Activated T-cell treated with anti-CD3 and anti-CD28 coated beads for 1 hour (primary cell): Measurements from ENCODE around the gene DERA.
"Not testable (repeated sequence)": the region's sequence is repeated elsewhere in the genome, so short reads cannot be mapped to it uniquely, and the experiment has no call there.

Source experiments
- DNase-seq: peaks from one replicate; pipeline ENCODE4 v3.0.0-alpha.2; 2020; ENCODE audit warnings: low read depth

DERA gene

DNA sequence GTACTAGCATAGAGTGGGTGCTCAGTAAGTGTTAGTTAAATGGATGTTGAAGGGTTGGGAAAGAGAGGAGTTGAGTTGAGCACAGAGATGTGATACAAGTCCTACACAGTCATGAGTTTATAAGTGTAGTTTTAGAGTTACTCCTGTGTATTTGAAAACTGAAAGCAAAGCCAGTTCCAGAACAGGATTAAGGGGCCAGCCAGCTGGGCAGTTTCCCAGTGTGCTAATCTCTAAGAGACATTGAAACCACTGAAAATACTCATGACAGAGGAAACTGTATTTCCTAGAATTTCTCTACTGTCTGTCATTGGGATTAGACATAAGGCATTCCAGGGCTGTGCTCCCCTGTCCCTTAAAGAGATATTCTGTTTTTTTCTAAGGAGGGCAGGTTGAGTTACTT is 101.0 kb downstream of the DERA start:
- no peak for DNase-seq

DNA sequence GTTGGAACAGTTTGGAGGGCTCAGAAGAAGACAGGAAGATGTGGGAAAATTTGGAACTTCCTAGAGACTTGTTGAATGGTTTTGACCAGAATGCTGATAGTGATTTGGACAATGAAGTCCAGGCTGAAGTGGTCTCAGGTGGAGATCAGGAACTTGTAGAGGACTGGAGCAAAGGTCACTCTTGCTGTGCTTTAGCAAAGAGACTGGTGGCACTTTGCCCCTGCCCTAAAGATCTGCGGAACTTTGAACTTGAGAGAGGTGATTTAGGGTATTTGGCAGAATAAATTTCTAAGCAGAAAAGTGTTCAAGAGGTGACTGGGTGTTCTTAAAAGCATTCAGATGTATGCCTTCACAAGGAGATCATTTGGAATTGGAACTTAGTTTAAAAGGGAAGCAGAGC is 102.6 kb downstream of the DERA start:
- DNase-seq = not testable (repeated sequence)

DNA sequence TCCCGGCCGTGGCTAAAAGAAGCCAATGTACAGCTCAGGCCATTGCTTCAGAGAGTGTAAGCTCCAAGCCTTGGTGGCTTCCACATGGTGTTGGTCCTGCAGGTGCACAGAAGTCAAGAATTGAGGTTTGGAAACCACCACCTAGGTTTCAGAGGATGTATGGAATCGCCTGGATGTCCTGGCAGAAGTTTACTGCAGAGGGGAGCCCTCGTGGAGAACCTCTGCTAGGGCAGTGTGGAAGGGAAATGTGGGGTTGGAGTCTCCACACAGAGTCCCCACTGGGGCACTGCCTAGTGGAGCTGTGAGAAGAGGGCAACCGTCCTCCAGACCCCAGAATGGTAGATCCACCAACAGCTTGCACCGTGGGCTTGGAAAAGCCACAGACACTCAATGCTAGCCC is 103.3 kb downstream of the DERA start:
- not testable (repeated sequence) for DNase-seq

DNA sequence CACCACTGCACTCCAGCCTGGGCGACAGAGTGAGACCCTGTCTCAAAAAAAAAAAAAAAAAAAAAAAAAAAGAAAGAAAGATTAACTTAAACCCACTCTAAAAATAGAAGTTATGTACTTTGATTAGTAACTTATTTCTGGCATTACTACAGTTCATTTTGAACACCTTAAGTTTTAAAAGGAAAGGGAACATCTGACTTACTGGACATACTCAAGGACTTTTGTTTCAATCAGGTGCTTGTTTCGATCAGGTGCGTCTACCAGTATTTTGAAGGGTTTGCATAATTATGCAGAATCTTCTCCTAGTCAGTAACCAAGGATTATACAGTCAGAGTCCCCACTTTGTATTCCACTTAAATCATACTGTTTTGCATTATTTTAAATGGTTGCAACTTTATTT is 105.6 kb downstream of the DERA start:
- no peak for DNase-seq

DNA sequence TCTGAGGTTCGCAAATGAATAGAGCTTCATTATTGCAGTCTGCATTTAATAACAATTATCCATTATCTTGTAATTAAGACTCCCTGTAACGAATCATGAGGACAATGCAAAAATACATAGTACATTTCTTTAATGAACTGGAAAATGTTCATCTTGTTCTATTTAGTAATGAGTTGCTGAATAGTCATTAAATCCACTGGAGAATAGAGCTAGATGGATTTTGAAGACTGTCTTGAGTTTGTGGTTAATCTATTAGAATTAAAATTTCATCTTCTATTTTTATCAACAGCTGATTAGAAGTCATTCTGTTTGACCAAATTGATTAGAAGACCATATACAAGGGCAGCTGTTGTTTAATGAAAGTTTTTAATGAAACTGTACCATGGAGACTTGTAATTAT is 107.2 kb downstream of the DERA start:
- DNase-seq = no peak

DNA sequence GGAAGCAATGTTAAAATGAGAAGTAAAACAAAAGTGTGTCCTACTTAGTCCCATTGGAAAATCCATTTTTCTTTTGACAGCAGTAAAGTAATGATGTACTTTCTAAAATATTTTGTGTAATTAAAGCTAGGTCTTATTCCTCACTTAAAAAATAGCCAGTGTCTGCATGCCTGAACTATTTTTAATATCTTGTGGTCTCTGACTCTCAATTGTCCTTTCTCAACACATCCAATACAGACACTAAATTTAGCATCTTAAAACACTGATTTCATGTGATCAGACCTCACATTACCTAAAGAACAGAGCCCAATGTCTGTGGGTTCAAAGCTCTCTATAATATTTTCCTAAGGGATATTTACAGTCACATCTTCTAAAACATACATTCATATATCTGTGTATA is 108.0 kb downstream of the DERA start:
- no peak for DNase-seq

DNA sequence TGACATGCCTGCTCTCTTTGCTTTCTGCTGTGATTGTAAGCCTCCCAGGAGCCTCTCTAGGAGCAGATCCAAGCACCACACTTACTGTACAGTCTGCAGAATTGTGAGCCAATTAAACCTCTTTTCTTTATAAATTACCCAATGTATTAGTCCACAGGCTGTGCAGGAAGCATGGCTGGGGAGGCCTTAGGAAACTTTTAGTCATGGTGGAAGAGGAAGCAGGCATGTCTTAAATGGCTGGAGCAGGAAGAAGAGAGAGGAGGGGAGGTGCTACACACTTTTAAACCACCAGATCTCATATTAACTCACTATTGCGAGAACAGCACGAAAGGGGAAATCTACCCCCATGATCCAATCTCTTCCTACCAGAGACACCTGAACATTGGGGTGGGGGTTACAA is 108.9 kb downstream of the DERA start:
- no peak for DNase-seq

DNA sequence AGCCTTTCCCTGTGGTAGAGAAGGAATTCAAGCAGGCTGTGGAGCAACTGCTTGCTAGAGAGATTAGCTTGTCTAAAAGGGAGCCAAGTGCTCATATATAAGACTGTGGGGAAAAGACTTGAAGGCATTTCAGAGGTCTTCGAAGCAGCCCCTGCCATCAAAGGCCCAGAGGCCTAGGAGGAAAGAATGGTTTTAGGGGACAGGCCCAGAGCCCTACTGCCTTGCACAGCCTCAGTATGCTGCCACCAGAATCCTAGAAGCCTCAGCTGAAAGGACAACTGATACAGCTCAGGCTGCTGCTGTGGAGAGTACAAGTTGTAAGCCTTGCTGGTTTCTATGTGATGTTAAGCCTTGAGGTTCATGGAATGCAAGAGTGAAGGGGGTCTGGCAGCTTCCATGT is 109.9 kb downstream of the DERA start:
- DNase-seq = no peak

DNA sequence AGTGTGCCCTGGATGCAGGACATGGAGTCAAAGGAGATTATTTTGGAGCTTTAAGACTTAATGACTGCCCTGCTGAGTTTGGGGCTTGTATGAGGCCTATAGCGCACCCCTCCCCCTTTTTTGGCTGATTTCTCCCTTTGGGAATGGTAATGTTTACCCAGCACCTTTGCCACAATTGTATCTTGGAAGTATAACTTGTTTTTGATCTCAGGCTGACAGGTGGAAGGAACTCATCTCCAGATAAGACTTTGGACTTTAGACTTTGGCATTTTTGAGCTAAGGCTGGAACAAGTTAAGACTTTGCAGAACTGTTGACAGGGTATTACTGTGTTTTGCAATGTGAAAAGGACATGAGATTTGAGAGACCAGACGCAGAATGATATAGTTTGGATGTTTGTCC is 110.5 kb downstream of the DERA start:
- no peak for DNase-seq

DNA sequence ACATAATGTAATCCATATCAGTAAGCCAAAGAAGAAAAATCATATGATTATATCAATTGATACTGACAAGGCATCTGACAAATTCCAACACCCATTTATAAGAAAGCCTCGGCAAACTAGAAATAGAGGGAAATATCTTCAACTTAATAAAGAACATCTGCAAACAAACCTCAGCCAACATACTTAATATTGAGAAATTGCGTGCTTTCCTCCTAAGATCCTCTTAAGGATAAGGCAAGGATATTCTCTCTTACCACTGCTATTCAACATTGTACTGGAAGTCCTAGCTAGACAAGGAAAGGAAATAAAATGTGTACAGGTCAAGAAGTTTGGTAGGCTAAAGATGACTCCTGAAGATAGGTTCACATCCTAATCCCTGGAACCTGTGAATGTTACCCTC is 115.9 kb downstream of the DERA start:
- no peak for DNase-seq

DNA sequence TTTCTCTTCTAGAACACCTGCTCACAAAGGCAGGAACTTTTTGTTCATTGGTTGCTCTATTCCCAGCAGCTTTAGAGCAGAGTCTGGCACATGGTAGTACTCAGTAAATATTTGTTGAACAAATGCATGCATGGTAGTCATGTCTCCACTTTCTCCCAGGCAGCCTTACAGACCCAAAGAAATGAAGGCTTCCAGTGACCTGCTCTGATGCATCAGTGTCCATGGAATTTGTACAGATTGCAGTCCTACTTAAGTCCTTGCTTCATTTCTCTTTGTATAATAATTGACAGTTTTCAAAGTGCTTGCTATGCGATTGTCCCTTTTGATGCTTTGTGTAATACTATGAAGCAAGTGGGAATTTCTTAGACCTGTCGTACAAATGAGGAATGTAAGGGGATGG is 119.6 kb downstream of the DERA start:
- DNase-seq = no peak

DNA sequence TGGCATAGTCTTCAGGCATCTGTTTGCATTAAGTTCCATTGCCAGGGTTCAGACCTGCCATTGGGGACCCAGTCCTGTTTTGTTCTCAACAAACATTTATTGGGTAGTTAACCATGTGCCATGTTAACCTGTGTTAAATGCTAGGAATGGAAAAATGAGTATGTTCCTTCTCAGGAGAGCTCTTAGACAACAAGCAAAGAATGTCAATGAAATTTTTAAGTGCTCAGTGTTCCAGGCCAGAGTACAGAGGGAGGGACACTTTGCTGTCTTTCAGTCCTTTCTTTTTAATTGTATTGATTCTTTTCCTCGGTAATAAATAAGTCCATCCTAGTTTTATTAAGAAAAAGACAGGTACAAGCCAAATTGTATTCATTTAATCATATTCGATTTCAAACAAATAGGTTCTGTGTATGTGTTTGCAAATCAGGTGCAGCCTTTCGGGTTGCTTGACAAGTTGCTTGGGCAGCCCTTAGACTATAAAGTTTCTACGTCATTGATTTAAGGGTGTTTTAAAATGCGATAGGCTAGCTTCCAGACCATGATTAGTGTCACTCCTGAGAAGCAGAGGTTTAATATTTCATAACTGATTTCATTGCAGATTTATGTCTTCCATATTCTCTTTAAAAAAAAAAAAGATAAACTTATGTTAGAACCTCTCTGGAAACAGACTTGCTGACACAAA is 123.1 kb downstream of the DERA start:
- no peak for DNase-seq

DNA sequence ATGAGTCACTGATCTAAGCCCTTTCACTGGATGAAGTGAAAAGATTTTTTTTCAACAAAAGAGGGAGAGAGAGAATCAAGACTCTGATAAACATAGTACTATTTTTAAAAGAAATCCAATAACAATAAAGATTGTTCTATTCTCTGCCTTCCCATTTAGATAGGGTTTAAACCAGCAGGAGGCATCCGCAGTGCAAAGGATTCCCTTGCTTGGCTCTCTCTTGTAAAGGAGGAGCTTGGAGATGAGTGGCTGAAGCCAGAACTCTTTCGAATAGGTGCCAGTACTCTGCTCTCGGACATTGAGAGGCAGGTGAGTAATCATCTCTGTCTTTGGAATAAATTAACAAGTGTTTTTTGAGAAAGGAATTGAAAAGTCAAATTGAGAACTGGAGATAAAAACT is 124.9 kb downstream of the DERA start:
- DNase-seq = no peak

DNA sequence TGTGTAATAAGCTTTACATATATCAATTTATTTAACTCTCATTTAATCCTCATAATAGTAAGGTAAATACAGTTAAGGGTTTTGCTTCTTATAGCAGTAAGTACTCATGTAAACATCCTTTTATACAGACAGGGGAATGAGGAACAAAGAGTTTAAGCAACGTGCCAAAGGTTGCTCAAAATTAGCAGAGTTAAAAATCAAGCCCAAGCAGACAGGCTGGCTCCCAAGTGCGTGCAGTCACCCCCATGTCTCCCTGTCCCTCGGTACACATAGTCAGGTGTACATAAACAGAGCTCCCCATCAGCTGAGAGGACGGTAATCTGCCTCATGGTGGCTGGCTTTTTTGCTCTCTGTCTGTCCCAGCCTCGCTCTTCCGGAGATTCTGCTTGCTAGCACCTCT is 126.4 kb downstream of the DERA start:
- DNase-seq = no peak

DNA sequence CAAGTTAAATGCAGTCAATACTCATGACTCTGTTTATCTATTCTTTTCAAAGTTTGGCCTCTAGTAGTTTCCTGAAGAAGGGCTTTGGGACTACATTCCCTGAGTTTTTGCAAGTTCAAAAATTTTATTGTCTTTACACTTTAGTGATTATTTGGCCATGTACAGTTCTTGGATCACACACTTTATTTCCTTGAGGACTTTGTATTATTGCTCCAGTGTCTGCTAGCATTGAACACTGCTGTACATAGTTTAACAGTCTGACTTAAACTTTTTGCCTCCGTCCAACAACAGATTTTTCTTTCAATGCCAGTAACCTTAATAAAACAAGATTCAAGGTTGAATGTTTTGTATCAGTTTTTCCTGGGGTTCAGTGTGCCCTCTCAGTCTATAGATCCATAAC is 132.3 kb downstream of the DERA start:
- DNase-seq = no peak

DNA sequence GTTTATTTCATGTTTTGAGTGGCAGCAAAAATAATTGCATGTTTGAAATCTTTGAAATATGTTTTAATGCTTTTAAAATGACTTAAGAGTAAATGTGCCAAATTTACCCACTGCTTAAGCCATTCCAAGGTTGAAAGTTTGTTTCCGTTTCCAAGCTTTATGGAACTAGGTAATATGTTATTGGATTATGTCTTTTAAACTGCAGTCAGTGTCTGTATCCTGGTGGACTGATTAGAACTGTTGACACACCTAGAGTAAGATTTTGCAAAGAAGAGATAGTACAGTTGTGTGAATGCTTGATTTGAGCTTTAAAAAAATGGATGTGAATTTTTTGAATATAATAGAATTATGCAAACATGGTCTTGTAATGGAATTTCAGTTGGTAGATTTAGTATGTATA is 135.1 kb downstream of the DERA start:
- no peak for DNase-seq

DNA sequence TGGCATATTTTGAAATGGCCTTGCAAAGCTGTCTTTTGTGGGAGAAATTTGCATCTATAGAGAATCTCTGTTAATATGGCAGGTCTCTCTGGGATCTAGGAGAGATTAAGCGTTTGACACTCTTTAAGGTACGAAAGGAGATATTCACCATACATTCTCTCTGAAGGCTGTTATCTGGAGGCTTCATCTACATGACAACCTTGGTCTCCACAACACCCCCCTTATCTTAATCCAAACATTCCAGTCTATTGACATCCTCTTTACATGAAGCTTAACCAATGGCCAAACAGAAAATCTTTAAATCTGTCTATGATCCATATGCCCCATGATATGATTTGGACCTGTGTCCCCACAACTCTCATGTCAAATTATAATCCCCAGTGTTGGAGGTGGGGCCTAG is 137.4 kb downstream of the DERA start:
- DNase-seq = no peak

DNA sequence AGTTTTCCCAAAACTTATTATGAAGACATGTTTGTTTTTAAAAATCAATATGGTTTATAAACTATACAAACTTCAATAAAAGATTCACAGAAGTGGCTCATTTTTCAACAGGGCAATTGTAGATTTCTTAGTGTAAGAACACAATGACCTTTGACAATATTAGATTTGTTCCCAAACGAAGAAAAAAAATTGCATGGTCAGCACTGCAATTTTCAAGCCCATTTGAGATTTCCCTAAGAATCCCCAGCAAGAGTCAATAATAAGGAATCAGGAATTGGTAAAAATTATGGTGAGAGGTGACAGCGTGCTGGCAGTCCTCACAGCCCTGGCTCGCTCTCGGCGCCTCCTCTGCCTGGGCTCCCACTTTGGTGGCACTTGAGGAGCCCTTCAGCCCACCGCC is 145.8 kb downstream of the DERA start:
- no peak for DNase-seq

DNA sequence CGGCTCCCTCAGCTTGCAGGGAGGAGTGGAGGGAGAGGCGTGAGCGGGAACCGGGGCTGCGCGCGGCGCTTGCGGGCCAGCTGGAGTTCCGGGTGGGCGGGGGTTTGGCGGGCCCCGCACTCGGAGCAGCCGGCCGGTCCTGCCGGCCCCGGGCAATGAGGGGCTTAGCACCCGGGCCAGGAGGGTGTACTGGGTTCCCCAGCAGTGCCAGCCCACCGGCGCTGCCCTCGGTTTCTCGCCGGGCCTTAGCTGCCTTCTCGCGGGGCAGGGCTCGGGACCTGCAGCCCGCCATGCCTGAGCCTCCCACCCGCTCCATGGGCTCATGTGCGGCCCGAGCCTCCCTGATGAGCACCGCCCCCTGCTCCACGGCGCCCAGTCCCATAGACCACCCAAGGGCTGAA is 146.2 kb downstream of the DERA start:
- not testable (repeated sequence) for DNase-seq

DNA sequence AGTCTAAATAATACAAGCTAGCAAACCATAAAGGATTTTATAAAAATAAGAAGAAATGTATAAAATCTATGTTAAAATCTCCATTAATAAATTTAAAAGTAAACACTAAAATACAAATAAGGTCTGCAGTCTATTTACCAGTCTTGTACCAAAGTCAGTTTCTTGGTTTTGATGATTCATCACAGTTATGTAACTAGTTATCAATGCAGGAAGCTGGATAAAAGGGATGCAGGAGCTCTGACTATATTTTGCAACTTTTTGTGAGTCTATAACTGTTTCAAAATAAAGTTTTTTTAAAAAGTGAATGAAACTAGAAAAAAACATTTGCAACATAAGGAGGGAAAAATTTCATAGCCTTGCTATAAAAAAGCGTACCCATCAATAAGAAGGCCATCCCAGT is 151.5 kb downstream of the DERA start:
- DNase-seq = no peak

DNA sequence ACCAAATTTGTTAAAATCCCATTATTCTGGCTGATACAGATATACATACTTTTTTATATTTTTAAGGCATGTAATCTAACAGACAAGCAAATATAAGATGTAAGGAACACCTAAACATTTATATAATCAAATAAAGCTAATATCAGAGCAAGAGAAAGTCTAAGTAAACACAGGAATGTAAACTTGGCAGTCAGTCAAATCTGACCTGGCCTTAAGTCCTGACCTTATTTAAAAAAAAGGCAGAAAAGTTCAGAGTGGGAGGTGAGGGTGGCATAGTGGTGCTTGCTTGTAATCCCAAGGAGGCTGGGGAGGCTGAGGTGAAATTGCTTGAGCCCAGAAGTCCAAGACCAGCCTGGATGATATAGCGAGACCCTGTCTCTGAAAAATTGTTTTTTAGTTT is 152.6 kb downstream of the DERA start:
- DNase-seq = no peak

DNA sequence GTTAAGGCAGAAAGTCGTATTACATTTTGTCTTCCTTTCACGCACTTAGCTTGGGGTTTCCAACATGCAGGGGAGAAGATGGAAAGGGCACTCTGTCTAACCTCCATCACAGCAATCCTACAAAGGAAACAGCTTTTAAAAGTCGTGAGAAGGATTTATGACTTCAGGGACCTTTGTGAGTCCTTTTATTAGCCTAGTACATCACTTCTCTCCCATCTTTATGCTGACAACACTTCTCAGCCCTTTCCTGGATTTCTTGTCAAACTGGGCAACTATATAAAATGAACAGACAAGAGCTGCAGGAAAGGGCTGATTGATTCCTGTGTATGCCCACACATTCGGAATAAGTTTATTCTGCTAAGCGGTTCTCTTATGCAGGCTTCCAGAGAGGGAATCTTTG is 159.0 kb downstream of the DERA start:
- no peak for DNase-seq

DNA sequence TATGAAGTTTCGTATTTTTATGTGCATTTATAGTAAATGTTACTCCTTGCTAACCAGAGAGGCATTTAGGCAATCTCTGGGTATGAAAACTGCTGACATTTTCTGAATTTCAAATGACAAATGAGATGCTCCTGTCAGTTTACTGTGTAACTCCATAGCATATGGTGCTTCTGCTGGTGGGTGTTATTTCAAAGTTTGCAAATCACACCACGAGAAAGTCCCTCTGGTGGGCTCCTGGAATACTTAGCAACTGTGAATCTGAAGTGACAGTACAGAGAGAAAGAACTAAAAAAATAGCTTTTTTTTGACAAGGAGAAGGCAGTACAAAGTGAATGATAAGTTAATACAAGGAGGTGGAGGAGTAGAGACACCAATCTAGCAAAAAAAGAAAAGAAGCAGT is 161.5 kb downstream of the DERA start:
- no peak for DNase-seq

DNA sequence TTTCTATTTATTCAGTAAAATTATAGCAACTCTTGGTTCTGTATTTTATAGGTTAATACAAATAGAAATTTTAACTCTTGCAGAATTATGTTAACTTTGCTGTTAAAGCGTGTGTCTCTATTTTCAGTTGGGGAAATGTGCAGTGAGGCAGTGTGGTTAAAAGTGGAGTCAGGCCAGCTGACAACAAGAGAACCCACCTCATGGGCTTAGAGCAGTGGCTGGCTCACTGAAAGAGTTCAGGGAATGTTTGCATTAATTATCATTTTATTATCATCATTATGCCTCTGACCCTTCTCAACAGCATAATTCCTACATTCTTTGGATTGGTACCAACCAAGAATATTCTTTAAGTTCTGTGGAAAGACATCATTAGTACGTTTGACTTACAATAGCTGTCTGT is 163.8 kb downstream of the DERA start:
- DNase-seq = no peak

DNA sequence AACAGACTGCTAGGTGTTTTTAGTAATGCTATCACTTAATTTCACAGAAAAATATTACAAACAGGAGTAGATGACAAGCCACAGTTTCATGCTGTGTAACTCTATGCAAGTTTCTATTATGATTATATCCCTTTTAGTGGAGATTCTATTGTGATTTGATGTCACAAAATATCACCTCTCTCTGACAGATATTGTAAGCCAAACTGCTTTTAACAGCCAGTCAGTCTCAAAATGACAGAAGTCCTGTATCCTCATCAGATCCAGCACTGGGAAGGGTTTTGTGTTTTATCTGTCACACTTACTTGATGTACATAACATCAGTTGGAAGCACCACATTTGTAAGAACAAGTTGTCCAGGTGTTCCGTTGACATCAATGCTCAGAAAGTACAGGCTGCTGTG is 164.8 kb downstream of the DERA start:
- no peak for DNase-seq
